Measurements from ENCODE around the gene GTF3A. TPM values are rescaled to one million over a fixed set of nuclear protein-coding genes. Genes with fewer than 3 reads are reported as not detected.

Gene GTF3A
- total and polyA plus RNA-seq, 4 donors: 66.4 to 144 (median 96.7) TPM

DNA sequence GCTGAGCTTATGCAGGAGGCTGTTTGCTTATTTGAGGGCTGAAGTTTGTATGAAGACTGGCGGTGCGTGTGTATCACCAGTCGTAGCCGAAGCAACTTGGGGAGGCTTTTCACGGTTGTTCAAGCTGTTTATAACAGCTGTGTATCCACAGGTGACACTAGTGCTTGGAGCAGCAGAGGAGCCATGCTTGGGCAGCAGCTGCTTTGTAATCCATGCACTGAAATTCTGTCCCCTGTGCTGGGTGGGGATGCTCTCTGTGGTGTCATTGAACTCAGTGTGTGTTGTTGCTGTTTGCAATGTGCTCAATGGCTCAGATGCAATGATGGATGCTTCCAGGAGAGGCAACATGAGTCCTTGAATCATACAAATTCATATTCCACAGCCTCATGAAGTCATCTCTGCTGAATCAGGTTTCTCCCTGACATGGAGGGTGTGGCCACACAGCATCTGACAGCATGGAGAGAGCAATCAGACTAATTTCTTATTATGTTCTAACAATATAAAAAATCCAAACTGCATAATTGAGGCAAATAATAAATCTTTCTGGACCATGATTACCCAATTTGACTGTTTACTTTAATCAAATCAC is 18.8 kb upstream of the GTF3A start:
- TF ChIP-seq NR2F2 (IDR thresholded peaks at IDR 0.05) (no peak), RXRA (IDR thresholded peaks at IDR 0.05) (peak in 1 of 2 donors; percentile 41)
- DNase-seq (ENCODE audit: low spot score): no peak
- H3K27me3 ChIP-seq (ENCODE audit: control insufficient read depth in 4 of 4, insufficient read depth in 4 of 4, low read length in 3 of 4): no peaks in the 10 kb centered on the region
- H3K27ac ChIP-seq (ENCODE audit: low read depth in 1 of 2, low read length in 2 of 2): peak overlapping the region; percentile 84 to 94
- no peaks in the 10 kb centered on the region for H3K36me3 ChIP-seq (ENCODE audit: control insufficient read depth in 4 of 4, insufficient read depth in 3 of 4, low read depth in 1 of 4, low read length in 3 of 4)
- 81% methylated on average over 5 of the region's 5 CpGs for WGBS
- peaks cover 3 to 44% (median 32%) of the 10 kb centered on the region in 4 donors for H3K4me1 ChIP-seq (ENCODE audit: control insufficient read depth in 4 of 4, insufficient read depth in 4 of 4, low read length in 3 of 4)
- H3K4me3 ChIP-seq (ENCODE audit: low read depth in 1 of 3, low read length in 3 of 3): no peak overlapping the region
- no peaks in the 10 kb centered on the region for H3K9me3 ChIP-seq (ENCODE audit: control insufficient read depth in 4 of 4, low read length in 3 of 4)
- no peak overlapping the region for H3K9ac ChIP-seq (ENCODE audit: low read depth in 1 of 2, low read length in 2 of 2)

DNA sequence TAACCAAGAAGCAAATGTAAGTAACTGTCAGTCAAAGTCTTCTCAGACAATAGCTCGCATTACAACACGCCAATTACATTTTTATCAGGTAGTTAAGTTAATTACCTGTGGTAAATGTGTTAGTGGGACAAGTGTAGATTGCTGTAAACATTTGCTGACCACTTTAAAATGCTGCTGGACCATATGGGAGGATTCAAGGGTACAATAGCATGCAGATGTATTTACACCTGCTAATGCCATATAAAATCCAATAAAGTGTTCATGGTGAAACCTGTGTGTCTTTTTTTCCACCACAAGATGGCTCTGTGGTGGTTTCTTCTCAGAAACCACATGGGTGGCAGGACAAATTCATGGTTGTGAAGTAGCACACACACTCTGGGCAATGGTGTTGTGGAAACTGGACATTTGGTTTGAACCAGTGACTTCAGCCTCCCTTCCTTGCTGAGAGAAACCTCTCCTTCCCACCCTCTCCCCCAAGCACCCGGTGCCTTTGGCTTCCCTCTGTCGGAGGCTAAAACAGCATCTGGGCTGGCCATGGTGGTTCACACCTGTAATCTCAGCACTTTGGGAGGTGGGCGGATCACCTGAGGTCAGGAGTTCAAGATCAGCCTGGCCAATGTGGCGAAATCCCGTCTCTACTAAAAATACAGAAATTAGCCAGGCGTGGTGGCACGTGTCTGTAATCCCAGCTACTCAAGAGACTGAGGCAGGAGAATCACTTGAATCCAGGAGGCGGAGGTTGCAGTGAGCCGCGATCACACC is 18.1 kb upstream of the GTF3A start:
- WGBS: 72% methylated on average over 12 of the region's 12 CpGs
- TF ChIP-seq, protein P1, sequence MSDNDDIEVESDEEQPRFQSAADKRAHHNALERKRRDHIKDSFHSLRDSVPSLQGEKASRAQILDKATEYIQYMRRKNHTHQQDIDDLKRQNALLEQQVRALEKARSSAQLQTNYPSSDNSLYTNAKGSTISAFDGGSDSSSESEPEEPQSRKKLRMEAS (IDR thresholded peaks at IDR 0.05): peak; percentile 81
- TF ChIP-seq SP1 (IDR thresholded peaks at IDR 0.05) (peak; percentile 42), TAF1 (conservative IDR thresholded peaks at IDR 0.05) (no peak), FOXA2 (IDR thresholded peaks at IDR 0.05) (no peak), JUND (IDR thresholded peaks at IDR 0.05) (no peak), HNF4A (conservative IDR thresholded peaks at IDR 0.05) (peak; percentile 9 to 14), FOXA1 (IDR thresholded peaks at IDR 0.05) (no peak), YY1 (IDR thresholded peaks at IDR 0.05) (peak; percentile 71), RAD21 (IDR thresholded peaks at IDR 0.05) (peak; percentile 77 to 84), HNF4G (IDR thresholded peaks at IDR 0.05) (no peak), RXRA (IDR thresholded peaks at IDR 0.05) (peak; percentile 32 to 44)
- TF ChIP-seq, protein P2, sequence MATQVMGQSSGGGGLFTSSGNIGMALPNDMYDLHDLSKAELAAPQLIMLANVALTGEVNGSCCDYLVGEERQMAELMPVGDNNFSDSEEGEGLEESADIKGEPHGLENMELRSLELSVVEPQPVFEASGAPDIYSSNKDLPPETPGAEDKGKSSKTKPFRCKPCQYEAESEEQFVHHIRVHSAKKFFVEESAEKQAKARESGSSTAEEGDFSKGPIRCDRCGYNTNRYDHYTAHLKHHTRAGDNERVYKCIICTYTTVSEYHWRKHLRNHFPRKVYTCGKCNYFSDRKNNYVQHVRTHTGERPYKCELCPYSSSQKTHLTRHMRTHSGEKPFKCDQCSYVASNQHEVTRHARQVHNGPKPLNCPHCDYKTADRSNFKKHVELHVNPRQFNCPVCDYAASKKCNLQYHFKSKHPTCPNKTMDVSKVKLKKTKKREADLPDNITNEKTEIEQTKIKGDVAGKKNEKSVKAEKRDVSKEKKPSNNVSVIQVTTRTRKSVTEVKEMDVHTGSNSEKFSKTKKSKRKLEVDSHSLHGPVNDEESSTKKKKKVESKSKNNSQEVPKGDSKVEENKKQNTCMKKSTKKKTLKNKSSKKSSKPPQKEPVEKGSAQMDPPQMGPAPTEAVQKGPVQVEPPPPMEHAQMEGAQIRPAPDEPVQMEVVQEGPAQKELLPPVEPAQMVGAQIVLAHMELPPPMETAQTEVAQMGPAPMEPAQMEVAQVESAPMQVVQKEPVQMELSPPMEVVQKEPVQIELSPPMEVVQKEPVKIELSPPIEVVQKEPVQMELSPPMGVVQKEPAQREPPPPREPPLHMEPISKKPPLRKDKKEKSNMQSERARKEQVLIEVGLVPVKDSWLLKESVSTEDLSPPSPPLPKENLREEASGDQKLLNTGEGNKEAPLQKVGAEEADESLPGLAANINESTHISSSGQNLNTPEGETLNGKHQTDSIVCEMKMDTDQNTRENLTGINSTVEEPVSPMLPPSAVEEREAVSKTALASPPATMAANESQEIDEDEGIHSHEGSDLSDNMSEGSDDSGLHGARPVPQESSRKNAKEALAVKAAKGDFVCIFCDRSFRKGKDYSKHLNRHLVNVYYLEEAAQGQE (IDR thresholded peaks at IDR 0.05): no peak
- TF ChIP-seq, protein P3, sequence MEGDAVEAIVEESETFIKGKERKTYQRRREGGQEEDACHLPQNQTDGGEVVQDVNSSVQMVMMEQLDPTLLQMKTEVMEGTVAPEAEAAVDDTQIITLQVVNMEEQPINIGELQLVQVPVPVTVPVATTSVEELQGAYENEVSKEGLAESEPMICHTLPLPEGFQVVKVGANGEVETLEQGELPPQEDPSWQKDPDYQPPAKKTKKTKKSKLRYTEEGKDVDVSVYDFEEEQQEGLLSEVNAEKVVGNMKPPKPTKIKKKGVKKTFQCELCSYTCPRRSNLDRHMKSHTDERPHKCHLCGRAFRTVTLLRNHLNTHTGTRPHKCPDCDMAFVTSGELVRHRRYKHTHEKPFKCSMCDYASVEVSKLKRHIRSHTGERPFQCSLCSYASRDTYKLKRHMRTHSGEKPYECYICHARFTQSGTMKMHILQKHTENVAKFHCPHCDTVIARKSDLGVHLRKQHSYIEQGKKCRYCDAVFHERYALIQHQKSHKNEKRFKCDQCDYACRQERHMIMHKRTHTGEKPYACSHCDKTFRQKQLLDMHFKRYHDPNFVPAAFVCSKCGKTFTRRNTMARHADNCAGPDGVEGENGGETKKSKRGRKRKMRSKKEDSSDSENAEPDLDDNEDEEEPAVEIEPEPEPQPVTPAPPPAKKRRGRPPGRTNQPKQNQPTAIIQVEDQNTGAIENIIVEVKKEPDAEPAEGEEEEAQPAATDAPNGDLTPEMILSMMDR (IDR thresholded peaks at IDR 0.05; ENCODE audit: low read depth, low read length, missing input control): peak; percentile 60
- TF ChIP-seq, protein P4, sequence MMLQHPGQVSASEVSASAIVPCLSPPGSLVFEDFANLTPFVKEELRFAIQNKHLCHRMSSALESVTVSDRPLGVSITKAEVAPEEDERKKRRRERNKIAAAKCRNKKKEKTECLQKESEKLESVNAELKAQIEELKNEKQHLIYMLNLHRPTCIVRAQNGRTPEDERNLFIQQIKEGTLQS (IDR thresholded peaks at IDR 0.05): no peak
- no peaks in the 10 kb centered on the region for H3K36me3 ChIP-seq (ENCODE audit: control insufficient read depth in 4 of 4, insufficient read depth in 3 of 4, low read depth in 1 of 4, low read length in 3 of 4)
- peak overlapping the region in 1 of 2 donors; percentile 33 for H3K27ac ChIP-seq (ENCODE audit: low read depth in 1 of 2, low read length in 2 of 2)
- DNase-seq (ENCODE audit: low spot score): no peak
- H3K4me1 ChIP-seq (ENCODE audit: control insufficient read depth in 4 of 4, insufficient read depth in 4 of 4, low read length in 3 of 4): peaks cover 3 to 44% (median 32%) of the 10 kb centered on the region in 4 donors
- no peak overlapping the region for H3K4me3 ChIP-seq (ENCODE audit: low read depth in 1 of 3, low read length in 3 of 3)
- H3K9me3 ChIP-seq (ENCODE audit: control insufficient read depth in 4 of 4, low read length in 3 of 4): no peaks in the 10 kb centered on the region
- no peak overlapping the region for H3K9ac ChIP-seq (ENCODE audit: low read depth in 1 of 2, low read length in 2 of 2)
- H3K27me3 ChIP-seq (ENCODE audit: control insufficient read depth in 4 of 4, insufficient read depth in 4 of 4, low read length in 3 of 4): no peaks in the 10 kb centered on the region

Measured in liver (tissue), 9 donors.